HepG2 (cell line): ENCODE data around the gene FAM131C. TPM values are rescaled to one million over a fixed set of nuclear protein-coding genes. Genes with fewer than 3 reads are reported as not detected.

Experiments
- ATF1 ChIP-seq: IDR thresholded peaks from 2 replicates; pipeline ENCODE4 v1.6.1; 2016; ENCODE audit warnings: mild to moderate bottlenecking, control low read depth
- CHD4 ChIP-seq: fragments of 200-600 bp; sonication (generic); IDR thresholded peaks from 2 replicates; pipeline ENCODE4 v1.7.0; 2017; ENCODE audit warnings: mild to moderate bottlenecking, low read length, borderline replicate concordance
- CREM ChIP-seq, 2 experiments: sonication (generic) in 1 of 2; formaldehyde crosslinking in 1 of 2; IDR thresholded peaks; 2 replicates each; pipeline versions ENCODE4 v1.4.0 to v1.6.1; 2016 to 2020; ENCODE audit warnings: antibody characterized with exemption in 1 of 2, mild to moderate bottlenecking in 1 of 2, missing genetic modification reagents in 1 of 2
- DPF2 ChIP-seq: sonication (generic); formaldehyde crosslinking; IDR thresholded peaks from 2 replicates; pipeline ENCODE4 v1.4.0; 2020; ENCODE audit warnings: mild to moderate bottlenecking, low read depth, missing genetic modification reagents, borderline replicate concordance
- NONO ChIP-seq, 2 experiments: fragments of 450-650 bp in 1 of 2; sonication (generic) in 1 of 2; formaldehyde crosslinking in 1 of 2; IDR thresholded peaks in 1 of 2; conservative IDR thresholded peaks in 1 of 2; 2 replicates each; pipeline versions ENCODE4 v1.6.1 to v1.8.0; 2017 to 2022; ENCODE audit warnings: mild to moderate bottlenecking in 1 of 2, missing genetic modification reagents in 1 of 2, moderate library complexity in 1 of 2
- PAXIP1 ChIP-seq: sonication (generic); formaldehyde crosslinking; conservative IDR thresholded peaks from 2 replicates; pipeline ENCODE4 v1.4.0; 2020; ENCODE audit warnings: mild to moderate bottlenecking, missing genetic modification reagents, moderate library complexity
- PCBP2 ChIP-seq: fragments of 200-400 bp; formaldehyde crosslinking; optimal IDR thresholded peaks from 2 replicates; pipeline ENCODE3; 2018; ENCODE audit warnings: low read length, low read depth; ENCODE audit not compliant: poor library complexity, severe bottlenecking
- RARA ChIP-seq: IDR thresholded peaks from 2 replicates; pipeline ENCODE4 v1.6.1; 2016; ENCODE audit warnings: missing genetic modification reagents, missing compliant biosample characterization
- SMC3 ChIP-seq: IDR thresholded peaks from 2 replicates; pipeline ENCODE4 v1.6.1; 2011; ENCODE audit warnings: low read length, improper control_type of control experiment
- ZMAT3 ChIP-seq: sonication (generic); formaldehyde crosslinking; conservative IDR thresholded peaks from 2 replicates; pipeline ENCODE4 v1.7.0; 2021; ENCODE audit warnings: missing genetic modification reagents
- ZNF674 ChIP-seq: sonication (generic); formaldehyde crosslinking; IDR thresholded peaks from 2 replicates; pipeline ENCODE4 v1.5.0; 2020; ENCODE audit warnings: low read depth, mild to moderate bottlenecking, missing genetic modification reagents
- ZNF772 ChIP-seq: sonication (generic); formaldehyde crosslinking; IDR thresholded peaks from 2 replicates; pipeline ENCODE4 v1.5.0; 2020; ENCODE audit warnings: mild to moderate bottlenecking, missing genetic modification reagents
- ZNF775 ChIP-seq: sonication (generic); formaldehyde crosslinking; IDR thresholded peaks from 2 replicates; pipeline ENCODE4 v1.4.0; 2020; ENCODE audit warnings: missing genetic modification reagents, mild to moderate bottlenecking, moderate library complexity, borderline replicate concordance
- polyA plus RNA-seq, 8 experiments: library from polyadenylated mRNA; depleted of rRNA in 3 of 8; stranded (reverse) in 7 of 8; unstranded in 1 of 8; fragments of >200 nt; fragmentation: Illumina TruSeq in 4 of 8; extraction: Trizol in 4 of 8; gene quantifications; 2 replicates each; pipeline versions ENCODE4 v1.2.1 to v1.2.3, GENCODE V29; 2011 to 2016; ENCODE audit warnings: low read depth in 4 of 8, missing spikeins in 1 of 8, mixed read lengths in 1 of 8; ENCODE audit not compliant: insufficient read depth in 1 of 8
- total RNA-seq, 5 experiments: library from RNA; depleted of rRNA; stranded (reverse); fragments of >200 nt; fragmentation: Illumina TruSeq; extraction: Trizol; gene quantifications; 2 replicates each; pipeline ENCODE4 v1.2.3, GENCODE V29; 2016; ENCODE audit warnings: low read depth in 1 of 5
- TF ChIP-seq, protein P1 (sequence below), 2 experiments: IDR thresholded peaks; 2 replicates each; pipeline ENCODE4 v1.6.1; 2011 to 2012; ENCODE audit warnings: low read length in 2 of 2, borderline replicate concordance in 1 of 2, low read depth in 1 of 2, mild to moderate bottlenecking in 1 of 2, moderate library complexity in 1 of 2
- TF ChIP-seq, protein P2 (sequence below): sonication (generic); formaldehyde crosslinking; IDR thresholded peaks from 2 replicates; pipeline ENCODE4 v1.4.0; 2020; ENCODE audit warnings: missing genetic modification reagents
- TF ChIP-seq, protein P3 (sequence below): sonication (generic); formaldehyde crosslinking; conservative IDR thresholded peaks from 2 replicates; pipeline ENCODE4 v1.8.0; 2022; ENCODE audit warnings: low read depth, missing genetic modification reagents

The FAM131C gene
- total and polyA plus RNA-seq, 2 of the 13 experiments (the other 11 are each of a cell fraction or from before 2014, with no cell fraction given) = 0.07 TPM; not detected in 1

DNA sequence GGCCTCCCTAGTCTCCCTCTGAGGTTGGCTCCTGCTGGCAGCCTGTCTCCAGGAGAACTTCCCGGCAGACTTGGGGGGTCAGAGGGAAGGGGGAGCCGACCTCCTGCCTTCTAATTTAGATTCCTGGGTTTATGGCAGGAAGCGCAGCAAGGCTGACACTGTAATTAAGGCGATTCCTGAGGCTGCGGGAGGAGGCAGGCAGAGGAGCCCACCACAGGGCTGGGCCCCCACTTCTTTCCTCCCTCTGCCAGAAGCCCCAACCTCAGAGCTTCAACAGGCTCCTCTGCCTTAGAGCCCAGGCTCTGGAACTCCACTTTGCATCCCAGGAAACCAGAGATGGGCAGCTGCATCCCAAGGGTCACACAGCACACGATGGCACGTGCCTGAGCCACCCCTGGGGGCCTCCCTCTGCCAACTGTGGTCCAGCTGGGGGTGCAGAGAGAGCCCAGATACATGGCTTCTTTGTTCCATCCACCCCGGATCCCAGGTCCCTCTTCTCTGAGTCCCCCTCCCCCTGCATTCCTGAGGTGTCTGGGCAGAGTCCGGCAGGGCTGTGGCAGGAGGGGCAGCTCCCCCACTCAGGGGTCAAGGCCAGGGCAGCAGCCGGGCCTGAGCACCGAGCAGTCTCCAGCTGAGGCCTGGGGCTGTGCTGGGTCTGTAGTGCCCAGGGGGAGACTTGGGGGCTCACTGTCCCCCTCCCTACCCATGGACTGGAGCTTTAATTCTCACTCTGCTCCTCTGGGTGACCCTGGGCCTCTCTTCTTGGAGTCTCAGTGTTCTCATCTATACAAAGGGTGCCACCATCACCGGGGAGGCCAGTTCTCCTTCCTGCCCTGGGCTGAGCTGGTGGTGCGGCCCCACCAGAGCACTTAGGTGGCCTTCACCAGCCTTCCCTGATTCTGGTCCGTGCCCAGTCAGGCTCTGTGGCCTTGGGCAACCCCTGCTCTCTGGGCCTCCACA is 39.4 kb upstream of the FAM131C start (continued):
- TF ChIP-seq PAXIP1 (peak; percentile 90), PCBP2 (no peak), CHD4 (0 out of 2 replicates have a peak, but pooled peaks have one; percentile 62), ZNF772 (CRISPR knock-in tag) (no peak), ZNF674 (CRISPR knock-in tag) (no peak), NONO (IDR thresholded peaks at IDR 0.05) (no peak), NONO (CRISPR knock-in tag; conservative IDR thresholded peaks at IDR 0.05) (peak; percentile 90), ZMAT3 (CRISPR knock-in tag) (no peak), RARA (CRISPR knock-in tag) (peak; percentile 100), ATF1 (CRISPR knock-in tag) (no peak), CREM (IDR thresholded peaks at IDR 0.05) (peak; percentile 55; the same call in 1 of the 2 replicates), CREM (CRISPR knock-in tag; IDR thresholded peaks at IDR 0.05) (no peak), ZNF775 (no peak), DPF2 (peak; percentile 81), SMC3 (no peak)
- TF ChIP-seq, protein P1, sequence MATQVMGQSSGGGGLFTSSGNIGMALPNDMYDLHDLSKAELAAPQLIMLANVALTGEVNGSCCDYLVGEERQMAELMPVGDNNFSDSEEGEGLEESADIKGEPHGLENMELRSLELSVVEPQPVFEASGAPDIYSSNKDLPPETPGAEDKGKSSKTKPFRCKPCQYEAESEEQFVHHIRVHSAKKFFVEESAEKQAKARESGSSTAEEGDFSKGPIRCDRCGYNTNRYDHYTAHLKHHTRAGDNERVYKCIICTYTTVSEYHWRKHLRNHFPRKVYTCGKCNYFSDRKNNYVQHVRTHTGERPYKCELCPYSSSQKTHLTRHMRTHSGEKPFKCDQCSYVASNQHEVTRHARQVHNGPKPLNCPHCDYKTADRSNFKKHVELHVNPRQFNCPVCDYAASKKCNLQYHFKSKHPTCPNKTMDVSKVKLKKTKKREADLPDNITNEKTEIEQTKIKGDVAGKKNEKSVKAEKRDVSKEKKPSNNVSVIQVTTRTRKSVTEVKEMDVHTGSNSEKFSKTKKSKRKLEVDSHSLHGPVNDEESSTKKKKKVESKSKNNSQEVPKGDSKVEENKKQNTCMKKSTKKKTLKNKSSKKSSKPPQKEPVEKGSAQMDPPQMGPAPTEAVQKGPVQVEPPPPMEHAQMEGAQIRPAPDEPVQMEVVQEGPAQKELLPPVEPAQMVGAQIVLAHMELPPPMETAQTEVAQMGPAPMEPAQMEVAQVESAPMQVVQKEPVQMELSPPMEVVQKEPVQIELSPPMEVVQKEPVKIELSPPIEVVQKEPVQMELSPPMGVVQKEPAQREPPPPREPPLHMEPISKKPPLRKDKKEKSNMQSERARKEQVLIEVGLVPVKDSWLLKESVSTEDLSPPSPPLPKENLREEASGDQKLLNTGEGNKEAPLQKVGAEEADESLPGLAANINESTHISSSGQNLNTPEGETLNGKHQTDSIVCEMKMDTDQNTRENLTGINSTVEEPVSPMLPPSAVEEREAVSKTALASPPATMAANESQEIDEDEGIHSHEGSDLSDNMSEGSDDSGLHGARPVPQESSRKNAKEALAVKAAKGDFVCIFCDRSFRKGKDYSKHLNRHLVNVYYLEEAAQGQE (IDR thresholded peaks at IDR 0.05; ENCODE audit: borderline replicate concordance in 1 of 2, low read depth in 1 of 2, low read length in 2 of 2) = no peak
- TF ChIP-seq, protein P2, sequence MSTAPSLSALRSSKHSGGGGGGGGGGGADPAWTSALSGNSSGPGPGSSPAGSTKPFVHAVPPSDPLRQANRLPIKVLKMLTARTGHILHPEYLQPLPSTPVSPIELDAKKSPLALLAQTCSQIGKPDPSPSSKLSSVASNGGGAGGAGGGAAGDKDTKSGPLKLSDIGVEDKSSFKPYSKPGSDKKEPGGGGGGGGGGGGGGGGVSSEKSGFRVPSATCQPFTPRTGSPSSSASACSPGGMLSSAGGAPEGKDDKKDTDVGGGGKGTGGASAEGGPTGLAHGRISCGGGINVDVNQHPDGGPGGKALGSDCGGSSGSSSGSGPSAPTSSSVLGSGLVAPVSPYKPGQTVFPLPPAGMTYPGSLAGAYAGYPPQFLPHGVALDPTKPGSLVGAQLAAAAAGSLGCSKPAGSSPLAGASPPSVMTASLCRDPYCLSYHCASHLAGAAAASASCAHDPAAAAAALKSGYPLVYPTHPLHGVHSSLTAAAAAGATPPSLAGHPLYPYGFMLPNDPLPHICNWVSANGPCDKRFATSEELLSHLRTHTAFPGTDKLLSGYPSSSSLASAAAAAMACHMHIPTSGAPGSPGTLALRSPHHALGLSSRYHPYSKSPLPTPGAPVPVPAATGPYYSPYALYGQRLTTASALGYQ (CRISPR knock-in tag) = peak; percentile 39; the same call in 1 of the 2 replicates
- TF ChIP-seq, protein P3, sequence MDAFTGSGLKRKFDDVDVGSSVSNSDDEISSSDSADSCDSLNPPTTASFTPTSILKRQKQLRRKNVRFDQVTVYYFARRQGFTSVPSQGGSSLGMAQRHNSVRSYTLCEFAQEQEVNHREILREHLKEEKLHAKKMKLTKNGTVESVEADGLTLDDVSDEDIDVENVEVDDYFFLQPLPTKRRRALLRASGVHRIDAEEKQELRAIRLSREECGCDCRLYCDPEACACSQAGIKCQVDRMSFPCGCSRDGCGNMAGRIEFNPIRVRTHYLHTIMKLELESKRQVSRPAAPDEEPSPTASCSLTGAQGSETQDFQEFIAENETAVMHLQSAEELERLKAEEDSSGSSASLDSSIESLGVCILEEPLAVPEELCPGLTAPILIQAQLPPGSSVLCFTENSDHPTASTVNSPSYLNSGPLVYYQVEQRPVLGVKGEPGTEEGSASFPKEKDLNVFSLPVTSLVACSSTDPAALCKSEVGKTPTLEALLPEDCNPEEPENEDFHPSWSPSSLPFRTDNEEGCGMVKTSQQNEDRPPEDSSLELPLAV (CRISPR knock-in tag) = no peak
